Measurements from ENCODE around the gene CHRM4.

DNA sequence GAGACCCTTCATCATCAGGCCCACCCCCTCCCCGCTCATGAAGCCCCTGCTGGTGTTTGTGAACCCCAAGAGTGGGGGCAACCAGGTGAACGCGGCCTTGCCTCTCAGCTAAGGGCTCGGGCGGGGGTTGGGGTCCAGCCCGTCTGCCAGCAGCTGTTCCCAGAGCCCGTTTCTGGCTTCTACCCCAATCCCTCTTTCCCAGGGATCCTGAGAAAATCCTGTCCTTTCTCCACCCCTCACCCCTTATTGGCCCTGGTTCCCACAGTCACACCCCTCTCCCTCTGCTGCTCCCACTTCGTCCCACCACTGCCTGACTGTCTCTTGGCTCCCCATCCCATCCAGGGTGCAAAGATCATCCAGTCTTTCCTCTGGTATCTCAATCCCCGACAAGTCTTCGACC, 19.5 kb downstream of the CHRM4 start:
- TF ChIP-seq, protein P1, sequence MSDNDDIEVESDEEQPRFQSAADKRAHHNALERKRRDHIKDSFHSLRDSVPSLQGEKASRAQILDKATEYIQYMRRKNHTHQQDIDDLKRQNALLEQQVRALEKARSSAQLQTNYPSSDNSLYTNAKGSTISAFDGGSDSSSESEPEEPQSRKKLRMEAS (IDR thresholded peaks at IDR 0.05), result no peak
- TF ChIP-seq EP300 (IDR thresholded peaks at IDR 0.05; ENCODE audit: borderline replicate concordance) (no peak), TAF1 (IDR thresholded peaks at IDR 0.05; ENCODE audit: low read depth) (no peak), CREB1 (IDR thresholded peaks at IDR 0.05; ENCODE audit: low read depth) (no peak), YY1 (IDR thresholded peaks at IDR 0.05; ENCODE audit: low read depth) (no peak), CEBPB (IDR thresholded peaks at IDR 0.05) (no peak), TCF12 (IDR thresholded peaks at IDR 0.05; ENCODE audit: low read depth) (no peak)
